Upper lobe of left lung (tissue), 4 donors: ENCODE measurements around the gene TXNDC2.

Experiments
- EP300 ChIP-seq, 4 donors: sonication (generic); formaldehyde crosslinking; IDR thresholded peaks; one replicate each; pipeline ENCODE4 v1.5.1; 2017; ENCODE audit warnings: antibody characterized with exemption in 4 of 4, control low read depth in 2 of 4
- POLR2AphosphoS5 ChIP-seq, 2 donors: sonication (generic); formaldehyde crosslinking; IDR thresholded peaks; one replicate each; pipeline ENCODE4 v1.5.1; 2017; ENCODE audit warnings: antibody characterized with exemption in 2 of 2
- TF ChIP-seq, protein P1 (sequence below), 6 experiments: fragments of 450-650 bp in 4 of 6; fragments of 200-600 bp in 2 of 6; sonication (generic) in 2 of 6; IDR thresholded peaks; one replicate each; pipeline ENCODE4 v1.5.1; 2016 to 2019; ENCODE audit warnings: antibody characterized with exemption in 6 of 6

DNA sequence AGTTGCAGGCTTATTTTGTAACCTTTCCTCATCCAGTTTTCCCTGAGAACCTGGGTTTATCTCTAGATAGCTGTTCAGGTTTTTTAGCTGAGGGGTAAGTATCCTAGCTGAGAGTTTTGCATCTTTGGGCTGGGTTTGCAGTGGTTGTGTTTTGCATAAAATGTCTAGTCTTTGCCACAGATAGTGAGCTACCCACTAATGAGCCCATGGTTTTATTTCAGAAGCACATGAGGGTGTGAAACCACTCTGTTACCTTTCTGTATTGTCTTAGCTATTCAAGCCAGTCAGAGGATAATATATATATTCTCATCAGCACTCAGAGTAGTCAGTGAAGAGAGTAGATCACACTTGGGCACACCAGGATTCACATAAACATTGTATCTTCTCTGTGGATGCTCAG is 24.6 kb upstream of the TXNDC2 start:
- no peak for TF ChIP-seq POLR2AphosphoS5 (IDR thresholded peaks at IDR 0.05)
- TF ChIP-seq, protein P1, sequence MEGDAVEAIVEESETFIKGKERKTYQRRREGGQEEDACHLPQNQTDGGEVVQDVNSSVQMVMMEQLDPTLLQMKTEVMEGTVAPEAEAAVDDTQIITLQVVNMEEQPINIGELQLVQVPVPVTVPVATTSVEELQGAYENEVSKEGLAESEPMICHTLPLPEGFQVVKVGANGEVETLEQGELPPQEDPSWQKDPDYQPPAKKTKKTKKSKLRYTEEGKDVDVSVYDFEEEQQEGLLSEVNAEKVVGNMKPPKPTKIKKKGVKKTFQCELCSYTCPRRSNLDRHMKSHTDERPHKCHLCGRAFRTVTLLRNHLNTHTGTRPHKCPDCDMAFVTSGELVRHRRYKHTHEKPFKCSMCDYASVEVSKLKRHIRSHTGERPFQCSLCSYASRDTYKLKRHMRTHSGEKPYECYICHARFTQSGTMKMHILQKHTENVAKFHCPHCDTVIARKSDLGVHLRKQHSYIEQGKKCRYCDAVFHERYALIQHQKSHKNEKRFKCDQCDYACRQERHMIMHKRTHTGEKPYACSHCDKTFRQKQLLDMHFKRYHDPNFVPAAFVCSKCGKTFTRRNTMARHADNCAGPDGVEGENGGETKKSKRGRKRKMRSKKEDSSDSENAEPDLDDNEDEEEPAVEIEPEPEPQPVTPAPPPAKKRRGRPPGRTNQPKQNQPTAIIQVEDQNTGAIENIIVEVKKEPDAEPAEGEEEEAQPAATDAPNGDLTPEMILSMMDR (IDR thresholded peaks at IDR 0.05), result no peak
- TF ChIP-seq EP300 (IDR thresholded peaks at IDR 0.05), result no peak
